GM12874 (cell line): ENCODE results near the gene NFIB.

Source experiments
- TF ChIP-seq, protein P1 (sequence below): IDR thresholded peaks from 2 replicates; pipeline ENCODE4 v1.5.1; 2011; ENCODE audit warnings: low read depth, mild to moderate bottlenecking, control low read depth, low read length, moderate library complexity; ENCODE audit not compliant: insufficient read depth

NFIB gene

GRCh38 chr9:14198047-14198840 is 115.7 kb downstream of the NFIB start:
- TF ChIP-seq, protein P1, sequence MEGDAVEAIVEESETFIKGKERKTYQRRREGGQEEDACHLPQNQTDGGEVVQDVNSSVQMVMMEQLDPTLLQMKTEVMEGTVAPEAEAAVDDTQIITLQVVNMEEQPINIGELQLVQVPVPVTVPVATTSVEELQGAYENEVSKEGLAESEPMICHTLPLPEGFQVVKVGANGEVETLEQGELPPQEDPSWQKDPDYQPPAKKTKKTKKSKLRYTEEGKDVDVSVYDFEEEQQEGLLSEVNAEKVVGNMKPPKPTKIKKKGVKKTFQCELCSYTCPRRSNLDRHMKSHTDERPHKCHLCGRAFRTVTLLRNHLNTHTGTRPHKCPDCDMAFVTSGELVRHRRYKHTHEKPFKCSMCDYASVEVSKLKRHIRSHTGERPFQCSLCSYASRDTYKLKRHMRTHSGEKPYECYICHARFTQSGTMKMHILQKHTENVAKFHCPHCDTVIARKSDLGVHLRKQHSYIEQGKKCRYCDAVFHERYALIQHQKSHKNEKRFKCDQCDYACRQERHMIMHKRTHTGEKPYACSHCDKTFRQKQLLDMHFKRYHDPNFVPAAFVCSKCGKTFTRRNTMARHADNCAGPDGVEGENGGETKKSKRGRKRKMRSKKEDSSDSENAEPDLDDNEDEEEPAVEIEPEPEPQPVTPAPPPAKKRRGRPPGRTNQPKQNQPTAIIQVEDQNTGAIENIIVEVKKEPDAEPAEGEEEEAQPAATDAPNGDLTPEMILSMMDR, result no peak

GRCh38 chr9:14197325-14197858 is 116.5 kb downstream of the NFIB start:
- TF ChIP-seq, protein P1, result no peak

GRCh38 chr9:14193328-14193990 is 120.5 kb downstream of the NFIB start:
- TF ChIP-seq, protein P1, result no peak

- TF ChIP-seq, protein P1, result no peak
Observed at GRCh38 chr9:14192556-14192955, 121.4 kb downstream of the NFIB start.

GRCh38 chr9:14191512-14191911 is 122.4 kb downstream of the NFIB start:
- TF ChIP-seq, protein P1, result no peak

GRCh38 chr9:14190240-14190639 is 123.7 kb downstream of the NFIB start:
- TF ChIP-seq, protein P1, result no peak

- TF ChIP-seq, protein P1, result no peak
Observed at GRCh38 chr9:14189578-14189977, 124.4 kb downstream of the NFIB start.
